NCI-H2171 (cell line): Measurements from ENCODE around the gene GNB2.
"Not testable (repeated sequence)": the region's sequence is repeated elsewhere in the genome, so short reads cannot be mapped to it uniquely, and the experiment has no call there.

Experiments
- DNase-seq: peaks from one replicate; lab custom pipeline; 2025; lab: John Stamatoyannopoulos, UW

Gene GNB2

DNA sequence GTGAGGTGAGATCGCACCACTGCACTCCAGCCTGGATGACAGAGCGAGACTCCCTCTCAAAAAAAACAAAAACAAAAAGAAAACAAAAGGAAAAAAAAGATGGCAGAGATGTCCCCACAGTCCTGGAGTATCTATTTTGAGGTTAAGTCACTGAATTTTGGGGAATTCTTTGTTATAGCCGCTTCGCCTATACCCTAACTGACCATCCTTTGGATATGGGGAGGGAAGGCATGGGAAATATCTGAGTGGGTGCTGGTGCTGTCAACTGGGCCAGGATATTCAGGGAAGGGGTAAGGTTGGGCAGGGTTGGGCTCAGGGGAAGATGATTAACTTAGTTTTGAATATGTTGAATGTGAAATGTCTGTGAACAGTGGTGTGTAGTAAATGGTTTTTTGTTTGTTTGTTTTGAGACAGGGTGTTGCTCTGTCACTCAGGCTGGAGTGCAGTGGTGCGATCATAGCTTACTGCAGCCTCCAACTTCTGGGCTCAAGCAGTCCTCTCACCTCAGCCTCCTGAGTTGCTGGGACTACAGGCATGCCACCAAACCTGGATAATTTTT, 8.3 kb upstream of the GNB2 start:
- DNase-seq, result no peak

DNA sequence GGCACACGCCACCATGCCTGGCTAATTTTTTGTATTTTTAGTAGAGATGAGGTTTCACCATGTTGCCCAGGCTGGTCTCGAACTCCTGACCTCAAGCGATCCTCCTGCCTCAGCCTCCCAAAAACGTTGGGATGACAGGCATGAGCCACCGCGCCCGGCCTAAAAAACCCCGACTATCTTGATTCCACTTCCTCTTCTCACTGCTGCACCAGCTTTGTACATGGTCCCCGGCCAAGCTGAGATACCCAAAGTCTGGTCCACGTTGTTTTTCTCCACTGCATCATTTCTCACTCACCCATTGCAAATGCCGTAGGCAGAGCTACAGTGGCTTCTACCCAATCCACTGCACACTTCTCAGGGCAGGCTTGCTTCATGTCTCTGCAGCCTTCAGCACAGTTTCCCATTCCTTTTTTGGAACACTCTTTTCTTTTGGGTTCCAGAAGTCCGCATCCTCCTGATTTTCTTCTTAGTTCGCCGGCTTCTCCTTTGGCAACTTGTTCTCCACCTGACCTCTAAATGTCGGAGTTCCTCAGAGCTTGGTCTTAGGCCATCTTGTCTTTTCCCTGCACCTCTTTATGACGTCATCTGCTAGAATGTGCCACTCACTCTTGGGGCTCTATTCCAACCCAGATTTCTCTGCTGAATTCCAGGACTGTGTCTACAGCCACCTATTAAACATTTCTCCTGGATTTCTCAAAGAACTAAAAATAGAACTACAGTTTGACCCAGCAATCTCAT, 6.0 kb upstream of the GNB2 start:
- no peak for DNase-seq

DNA sequence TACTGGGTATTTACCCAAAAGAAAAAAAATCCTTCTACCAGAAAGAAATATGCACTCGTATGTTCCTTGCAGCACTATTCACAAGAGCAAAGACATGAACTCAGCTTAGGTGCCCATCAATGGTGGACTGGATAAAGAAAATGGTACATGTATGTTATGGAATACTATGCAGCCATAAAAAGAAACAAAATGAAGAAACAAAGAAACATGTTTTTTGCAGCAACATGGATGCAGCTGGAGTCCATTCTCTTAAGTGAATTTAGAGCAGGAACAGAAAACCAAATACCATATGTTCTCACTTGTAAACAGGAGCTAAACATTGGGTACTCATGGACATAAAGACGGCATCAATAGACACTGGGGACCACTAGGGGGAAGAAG, 5.5 kb upstream of the GNB2 start:
- DNase-seq, result no peak

DNA sequence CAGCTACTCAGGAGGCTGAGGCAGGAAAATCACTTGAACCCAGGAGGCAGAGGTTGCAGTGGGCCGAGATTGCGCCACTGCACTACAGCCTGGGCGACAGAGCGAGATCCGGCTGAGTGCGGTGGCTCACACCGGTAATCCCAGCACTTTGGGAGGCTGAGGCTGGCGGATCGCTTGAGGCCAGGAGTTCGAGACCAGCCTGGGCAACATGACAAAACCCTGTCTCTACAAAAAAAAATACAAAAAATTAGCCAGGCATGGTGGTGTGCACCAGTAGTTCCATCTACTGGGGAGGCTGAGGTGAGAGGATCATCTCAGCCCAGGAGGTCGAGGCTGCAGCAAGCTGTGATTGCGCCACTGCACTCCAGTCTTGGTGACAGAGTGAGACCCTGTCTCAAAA, 4.4 kb upstream of the GNB2 start:
- not testable (repeated sequence) for DNase-seq

DNA sequence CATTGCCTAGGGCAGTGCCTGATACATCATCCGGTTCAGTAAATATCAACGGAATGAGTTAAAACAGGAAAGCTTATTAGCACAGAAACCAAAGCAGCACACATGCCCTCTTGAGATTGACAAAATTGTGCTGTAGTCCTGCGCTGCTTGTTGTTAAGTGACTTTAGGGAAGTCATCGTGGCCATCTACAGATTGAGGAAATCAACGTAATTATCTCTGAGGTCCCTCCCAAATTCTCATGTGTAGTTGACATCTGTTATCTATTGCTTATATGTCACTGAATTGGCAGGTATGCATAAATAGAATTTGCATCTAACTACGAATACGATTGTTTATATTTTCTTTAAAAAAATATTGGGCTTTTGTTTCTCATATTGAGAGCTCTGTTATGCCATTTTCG, 3.5 kb upstream of the GNB2 start:
- no peak for DNase-seq

DNA sequence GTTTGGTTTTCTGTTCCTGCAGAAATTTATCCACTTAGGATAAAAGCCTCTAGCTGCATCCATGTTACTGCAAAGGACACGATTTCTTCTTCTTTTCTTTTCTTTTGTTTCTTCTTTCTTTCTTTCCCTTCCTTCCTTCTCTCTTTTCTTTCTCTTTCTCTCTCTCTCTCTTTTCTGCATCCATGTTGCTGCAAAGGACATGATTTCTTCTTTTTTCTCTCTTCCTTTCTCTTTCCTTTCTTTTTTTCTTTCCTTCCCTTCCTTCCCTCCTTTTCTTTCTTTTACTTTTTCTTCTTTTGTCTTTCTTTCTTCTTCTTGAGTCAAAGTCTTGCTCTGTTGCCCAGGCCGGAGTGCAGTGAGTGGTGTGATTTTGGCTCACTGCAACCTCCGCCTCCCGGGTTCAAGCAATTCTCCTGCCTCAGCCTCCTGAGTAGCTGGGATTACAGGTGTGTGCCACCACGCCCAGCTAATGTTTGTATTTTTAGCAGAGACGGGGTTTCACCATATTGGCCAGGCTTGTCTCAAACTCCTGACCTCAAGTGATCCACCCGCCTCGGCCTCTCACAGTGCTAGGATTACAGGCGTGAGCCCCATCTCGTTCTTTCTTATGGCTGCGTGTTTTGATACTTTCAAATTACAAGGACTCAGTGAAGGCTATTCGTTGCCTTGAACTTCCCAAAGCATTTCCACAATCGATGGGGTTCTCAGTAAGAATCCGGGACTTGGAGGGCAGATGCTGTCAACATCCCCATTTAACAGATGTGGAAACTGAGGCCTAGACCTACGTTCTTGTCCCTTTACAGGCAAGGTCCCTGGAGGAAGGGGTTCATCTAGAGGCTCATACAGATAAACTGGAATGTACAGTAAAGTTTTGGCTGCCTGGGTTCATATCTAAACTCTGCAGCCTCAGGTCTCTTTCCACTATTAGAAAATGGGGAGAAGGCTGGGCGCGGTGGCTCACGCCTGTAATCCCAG, 1.9 kb upstream of the GNB2 start:
- no peak for DNase-seq

DNA sequence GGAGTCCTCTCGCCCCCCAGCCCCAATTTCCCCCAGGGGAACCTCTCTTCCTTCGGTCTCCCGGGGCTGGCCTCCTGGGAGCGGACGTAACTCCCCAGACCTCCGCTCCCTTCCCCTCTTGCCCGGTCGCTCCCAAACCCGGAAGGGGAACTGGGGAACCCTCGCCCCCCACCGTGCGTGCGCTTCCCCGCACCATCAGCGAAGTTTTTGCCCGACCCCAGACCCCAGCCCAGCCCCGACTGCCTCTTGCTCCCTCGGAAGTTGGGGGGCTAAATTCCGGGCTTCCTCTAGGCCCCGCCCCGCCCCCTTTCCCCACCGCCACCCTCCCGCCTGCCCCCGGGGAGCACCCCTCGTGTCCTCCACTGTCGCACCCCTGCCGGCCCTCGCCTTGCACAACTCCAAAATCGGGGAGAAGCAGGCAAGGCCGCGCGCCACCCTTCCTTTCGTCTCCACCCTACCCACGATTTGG, 436 bp downstream of the GNB2 start:
- no peak for DNase-seq

DNA sequence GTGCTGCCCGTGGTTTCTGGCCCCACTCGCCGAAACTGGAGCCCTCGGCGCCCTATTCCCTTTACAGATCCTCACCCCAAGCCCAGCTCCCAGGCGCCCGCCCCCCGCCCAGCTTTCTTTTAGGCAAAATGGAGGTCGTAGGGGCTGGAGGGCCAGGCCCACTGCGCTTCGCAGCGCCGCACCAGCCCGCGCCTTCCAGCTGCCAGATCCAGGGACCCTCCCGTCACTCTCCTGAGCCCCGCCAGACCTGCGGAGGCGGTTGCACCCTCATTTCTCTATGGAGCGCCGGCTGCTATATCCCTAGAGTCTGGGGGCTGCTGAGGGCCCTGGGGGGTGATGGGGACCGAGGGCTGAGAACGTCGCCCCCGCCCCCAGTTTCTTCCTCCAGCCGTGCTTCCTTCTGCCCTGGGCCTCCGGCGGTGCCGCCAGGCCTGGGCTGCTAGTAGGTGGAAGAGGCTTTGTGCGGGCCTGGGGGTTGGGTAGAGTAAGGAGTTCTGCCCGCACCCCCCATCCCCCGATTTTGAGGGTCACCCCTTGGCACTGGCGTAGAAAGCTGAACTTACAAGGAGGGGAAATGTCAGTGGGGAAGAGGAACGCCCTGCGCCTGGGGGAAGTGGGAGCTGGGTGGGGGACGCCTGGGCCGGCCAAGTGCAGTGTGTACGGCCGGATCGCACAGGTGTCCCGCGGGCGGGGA, 1.0 kb downstream of the GNB2 start:
- peak; percentile 8 for DNase-seq

DNA sequence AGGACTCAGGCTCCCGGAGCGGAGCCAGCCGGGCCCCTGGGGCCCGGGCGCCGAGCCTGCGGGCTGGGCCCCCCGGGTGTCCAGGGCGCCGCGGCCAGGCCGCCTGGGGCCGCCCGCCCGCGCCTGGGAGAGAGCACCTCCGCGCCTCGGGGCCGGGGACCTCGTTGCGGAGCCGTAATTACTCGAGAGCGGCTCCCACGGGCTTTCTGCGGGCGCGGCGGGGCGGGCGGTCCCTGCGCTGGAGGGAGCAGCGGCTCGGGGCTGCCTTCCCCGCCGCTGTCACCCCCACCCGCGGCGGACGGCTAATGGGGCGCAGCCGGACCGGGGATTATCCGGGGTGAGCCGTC, 1.5 kb downstream of the GNB2 start:
- DNase-seq, result peak; percentile 23

DNA sequence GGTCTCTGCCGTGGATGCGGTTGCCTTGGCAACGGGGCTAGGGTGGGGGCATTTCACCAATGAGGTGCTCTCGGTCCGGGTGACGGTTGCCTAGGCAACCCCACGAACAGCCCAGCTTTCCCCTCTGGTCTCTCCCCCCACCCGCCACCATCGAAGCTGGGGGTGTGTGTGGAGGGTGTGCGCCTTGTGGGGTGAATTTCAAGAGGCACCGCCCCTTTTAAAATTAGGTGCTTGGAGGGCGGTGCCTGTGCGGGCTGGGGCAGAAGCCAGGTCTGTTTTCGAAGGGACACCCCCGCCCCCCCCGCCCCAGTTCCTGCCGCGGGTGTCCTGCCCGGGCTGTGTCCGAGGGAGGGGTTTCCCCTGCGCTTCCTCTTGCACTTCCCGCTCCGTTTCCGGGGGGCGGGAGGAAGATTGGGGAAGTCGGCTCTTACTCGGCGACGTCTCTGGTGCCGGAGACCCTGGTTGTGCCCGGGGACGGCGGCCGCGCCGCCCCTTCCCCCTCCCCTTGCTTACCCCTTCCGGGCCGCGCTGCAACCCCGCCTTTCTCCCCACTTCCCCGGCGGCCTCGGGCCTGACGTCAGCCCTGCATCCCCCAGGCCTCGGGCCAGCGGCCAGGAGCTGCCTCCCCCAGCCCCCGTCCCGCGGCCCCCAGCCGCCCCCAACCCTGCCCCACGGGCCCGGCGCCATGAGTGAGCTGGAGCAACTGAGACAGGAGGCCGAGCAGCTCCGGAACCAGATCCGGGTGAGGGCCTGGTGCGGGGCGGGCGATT, 2.2 kb downstream of the GNB2 start:
- no peak for DNase-seq

DNA sequence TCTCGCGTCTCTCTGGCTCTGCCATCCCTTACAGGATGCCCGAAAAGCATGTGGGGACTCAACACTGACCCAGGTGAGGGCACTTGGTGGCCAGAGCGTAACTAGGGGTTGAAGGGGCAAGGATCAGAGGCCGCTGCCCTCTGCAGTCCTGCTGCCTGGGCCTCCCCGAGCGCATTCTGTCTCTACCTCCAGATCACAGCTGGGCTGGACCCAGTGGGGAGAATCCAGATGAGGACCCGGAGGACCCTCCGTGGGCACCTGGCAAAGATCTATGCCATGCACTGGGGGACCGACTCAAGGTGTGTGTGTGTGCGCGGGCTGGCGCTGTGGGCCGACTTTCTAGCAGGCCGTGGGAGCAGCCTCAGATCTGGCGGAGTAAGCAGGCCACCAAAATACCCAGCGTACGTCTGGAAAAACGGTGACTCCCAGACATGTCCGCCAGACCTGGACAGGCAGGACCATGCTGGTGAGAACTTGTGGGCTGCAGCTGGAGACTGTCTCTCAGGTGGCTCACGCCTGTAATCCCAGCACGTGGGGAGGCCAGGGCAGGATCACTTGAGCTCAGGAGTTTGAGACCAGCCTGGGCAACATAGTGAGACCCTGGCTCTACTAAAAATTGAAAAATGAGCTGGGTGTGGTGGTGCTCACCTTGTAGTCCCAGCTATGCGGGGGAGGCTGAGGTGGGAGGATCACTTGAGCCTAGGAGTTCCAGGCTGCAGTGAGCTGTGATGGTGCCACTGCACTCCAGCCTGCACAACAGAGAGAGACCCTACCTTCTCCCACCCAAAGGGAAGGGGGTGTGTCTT, 3.2 kb downstream of the GNB2 start:
- DNase-seq, result no peak

DNA sequence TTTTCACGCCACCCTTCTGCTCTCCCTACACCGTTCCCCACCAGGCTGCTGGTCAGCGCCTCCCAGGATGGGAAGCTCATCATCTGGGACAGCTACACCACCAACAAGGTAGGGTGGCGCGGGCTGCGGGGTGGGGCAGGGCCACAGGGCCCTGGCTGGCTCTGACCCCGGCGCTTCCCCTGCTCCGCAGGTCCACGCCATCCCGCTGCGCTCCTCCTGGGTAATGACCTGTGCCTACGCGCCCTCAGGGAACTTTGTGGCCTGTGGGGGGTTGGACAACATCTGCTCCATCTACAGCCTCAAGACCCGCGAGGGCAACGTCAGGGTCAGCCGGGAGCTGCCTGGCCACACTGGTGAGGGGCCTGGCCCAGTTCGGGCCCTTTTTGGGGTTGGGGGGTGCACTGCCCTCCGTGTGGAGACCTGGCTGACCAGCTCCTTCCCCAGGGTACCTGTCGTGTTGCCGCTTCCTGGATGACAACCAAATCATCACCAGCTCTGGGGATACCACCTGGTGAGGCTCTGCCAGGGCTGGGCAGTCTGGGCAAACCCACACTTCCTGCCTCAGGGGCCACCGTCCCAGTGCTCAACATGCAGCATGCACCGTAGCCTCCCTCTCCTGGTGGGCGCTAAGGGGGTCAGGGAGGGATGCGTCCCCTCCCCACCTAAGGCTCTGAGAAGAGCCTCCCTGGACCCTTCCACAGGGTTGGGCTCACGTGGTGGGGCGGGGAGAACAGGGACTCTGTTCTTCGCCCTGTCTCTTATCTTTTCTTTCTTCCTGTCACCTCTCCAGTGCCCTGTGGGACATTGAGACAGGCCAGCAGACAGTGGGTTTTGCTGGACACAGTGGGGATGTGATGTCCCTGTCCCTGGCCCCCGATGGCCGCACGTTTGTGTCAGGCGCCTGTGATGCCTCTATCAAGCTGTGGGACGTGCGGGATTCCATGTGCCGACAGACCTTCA, 4.0 kb downstream of the GNB2 start:
- DNase-seq, result no peak

DNA sequence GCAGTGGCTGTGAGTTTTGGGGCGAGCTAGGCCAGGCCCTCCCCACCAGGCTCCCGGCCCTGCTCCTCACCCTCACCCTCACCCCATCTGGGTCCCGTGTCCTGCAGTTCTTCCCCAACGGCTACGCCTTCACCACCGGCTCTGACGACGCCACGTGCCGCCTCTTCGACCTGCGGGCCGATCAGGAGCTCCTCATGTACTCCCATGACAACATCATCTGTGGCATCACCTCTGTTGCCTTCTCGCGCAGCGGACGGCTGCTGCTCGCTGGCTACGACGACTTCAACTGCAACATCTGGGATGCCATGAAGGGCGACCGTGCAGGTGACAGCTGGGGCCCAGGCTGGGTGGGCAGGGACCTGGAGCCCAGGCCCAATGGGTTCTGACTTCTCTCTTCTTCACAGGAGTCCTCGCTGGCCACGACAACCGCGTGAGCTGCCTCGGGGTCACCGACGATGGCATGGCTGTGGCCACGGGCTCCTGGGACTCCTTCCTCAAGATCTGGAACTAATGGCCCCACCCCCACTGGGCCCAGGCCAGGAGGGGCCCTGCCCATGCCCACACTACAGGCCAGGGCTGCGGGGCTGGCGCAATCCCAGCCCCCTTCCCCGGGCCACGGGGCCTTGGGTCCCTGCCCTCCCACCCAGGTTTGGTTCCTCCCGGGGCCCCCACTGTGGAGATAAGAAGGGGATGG, 4.9 kb downstream of the GNB2 start:
- no peak for DNase-seq

DNA sequence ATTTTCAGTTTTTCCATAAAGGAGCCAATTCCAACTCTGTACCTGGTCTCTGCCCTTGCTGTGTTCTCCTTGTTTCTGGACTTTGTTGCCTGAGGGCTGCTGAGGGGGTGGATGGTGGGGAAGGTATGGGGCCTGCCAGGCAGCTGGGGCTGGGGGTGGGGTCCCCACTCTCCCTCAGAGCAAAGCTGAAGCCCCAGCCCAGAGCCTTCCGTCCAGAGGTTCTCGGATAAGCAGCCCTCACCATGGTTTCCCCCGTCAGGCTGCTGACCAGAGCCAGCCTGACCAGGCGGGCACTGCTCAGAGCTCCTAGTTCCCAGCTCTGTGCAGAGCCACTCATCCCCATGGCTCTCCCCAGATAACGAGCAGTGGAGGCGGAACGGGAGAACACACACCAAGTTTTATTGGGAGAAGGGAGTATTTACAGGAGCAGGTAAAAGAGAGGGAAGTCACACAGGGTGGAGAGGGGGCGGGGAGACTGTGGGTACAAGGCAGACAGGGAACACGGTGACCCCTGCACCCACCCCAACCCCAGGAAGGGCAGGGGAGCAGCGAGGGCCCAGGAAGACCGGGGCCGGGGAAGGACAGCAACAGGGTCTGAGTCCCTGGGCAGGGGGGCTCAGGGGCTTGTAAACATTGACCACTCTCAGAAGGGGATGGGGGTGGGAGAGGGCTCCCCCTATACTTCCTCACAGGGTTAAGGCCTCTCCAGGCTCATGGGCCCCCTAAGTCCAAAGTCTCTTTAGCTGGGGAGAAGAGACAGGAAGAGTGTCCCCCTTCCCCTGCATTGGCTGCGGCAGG, 5.8 kb downstream of the GNB2 start:
- no peak for DNase-seq

DNA sequence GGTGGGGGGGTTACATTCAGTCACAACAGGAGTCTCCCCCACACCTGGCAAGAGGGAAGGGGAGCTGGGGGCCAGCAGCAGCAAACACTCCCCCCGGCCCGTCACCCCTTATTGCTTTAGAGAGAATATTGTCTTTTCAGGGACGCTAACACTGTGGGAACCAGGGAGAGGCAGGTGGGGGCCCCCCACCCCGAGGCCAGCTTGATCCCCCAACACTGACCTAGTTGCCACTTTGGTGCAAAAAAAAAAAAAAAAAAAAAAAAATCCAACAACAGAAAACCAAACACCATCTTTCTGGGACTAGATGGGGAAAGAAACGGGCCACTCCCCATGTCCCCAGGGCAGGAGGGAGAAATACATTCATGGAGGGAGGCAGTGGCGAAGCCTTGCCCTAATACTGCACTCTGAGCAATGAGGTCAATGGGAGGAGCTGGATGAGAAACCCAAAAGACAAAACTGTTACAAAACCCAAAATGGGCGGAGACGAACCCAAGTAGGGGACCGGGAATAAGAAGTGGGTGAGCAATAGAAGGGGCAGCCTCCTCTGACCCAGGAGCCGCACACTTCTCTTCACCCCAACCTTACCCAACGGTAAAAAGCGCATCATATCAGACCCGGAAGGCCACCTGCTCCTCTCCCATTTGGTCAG, 6.5 kb downstream of the GNB2 start:
- DNase-seq, result no peak

DNA sequence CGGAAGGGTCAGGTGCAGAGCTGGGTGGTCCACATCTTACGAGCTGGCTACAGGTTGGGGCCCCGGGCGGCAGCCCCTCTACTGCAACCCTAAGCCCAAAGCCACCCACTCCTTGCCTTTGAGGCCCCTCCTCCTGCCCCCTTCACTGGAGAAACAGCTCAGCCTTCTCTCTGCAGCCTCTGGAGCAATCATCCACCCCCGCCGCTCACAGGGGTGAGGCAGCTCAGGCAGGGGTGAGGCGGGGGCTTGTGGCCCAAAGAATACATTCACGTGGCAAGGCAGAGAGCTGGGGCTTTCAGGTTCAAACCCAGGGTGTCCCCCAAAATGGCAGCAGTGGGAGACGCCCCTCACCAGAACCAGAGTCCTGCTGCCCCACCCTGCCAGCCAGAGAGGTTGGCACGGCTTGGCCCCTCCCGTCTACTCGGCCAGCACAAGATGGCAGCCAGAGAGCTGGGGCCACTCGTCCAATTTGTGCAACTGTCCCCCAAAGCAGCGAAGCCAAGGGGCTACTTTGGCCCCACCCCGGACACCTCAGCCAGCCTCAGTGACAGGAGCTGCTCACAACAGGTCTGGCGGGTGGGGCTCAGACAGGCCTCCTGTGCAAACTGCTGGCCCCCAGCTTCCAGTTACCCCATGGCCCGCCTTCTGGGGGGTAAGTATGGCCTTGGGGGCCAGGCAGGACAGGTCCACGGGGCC, 7.2 kb downstream of the GNB2 start:
- no peak for DNase-seq
